ENCODE data around the gene CEP97. TPM values are rescaled to one million over a fixed set of nuclear protein-coding genes. Genes with fewer than 3 reads are reported as not detected.

Gene CEP97
- total and polyA plus RNA-seq, 9 of the 15 experiments (the other 6 are each of a cell fraction or from before 2014, with no cell fraction given) = 2.0 to 10.1 (median 4.3) TPM

DNA sequence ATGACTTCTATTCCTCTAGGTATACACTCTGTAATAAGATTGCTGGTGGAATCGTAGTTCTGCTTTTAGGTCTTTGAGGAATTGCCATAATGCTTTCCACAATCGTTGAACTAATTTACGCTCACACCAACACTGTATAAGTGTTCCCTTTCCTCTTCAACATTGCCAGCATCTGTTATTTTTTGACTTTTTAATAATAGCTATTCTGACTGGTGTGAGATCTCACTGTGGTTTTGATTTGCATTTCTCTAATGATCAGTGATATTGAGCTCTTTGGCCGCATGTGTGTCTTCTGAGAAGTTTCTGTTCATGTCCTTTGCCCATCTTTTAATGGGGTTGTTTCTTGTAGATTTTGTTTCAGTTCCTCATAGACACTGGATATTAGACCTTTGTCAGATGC, 67.4 kb downstream of the CEP97 start:
- H3K36me3 ChIP-seq (ENCODE audit: control insufficient read depth, insufficient read depth, low read length) = no peaks in the 10 kb centered on the region

More for the DNA sequence above, 67.4 kb downstream of the CEP97 start:
- Histone ChIP-seq H3K79me2 (ENCODE audit: control insufficient read depth, insufficient read depth, low read length) (no peaks in the 10 kb centered on the region), H3K4me3 (no peak overlapping the region), H3K27ac (ENCODE audit: extremely low read depth, low read depth, low read length) (no peak overlapping the region), H2AFZ (ENCODE audit: low read depth, low read length) (no peak overlapping the region), H3K9ac (ENCODE audit: insufficient read depth in 1 of 2, low read depth in 2 of 2, low read length in 2 of 2) (no peak overlapping the region), H4K20me1 (replicated peaks; ENCODE audit: control insufficient read depth, insufficient read depth, low read length) (no peaks in the 10 kb centered on the region), H3K4me1 (replicated peaks in 1 of 2; ENCODE audit: control insufficient read depth in 2 of 2, insufficient read depth in 2 of 2, low read length in 2 of 2) (no peaks in the 10 kb centered on the region), H3K9me1 (ENCODE audit: control insufficient read depth, insufficient read depth, low read length) (no peaks in the 10 kb centered on the region), H3K27me3 (ENCODE audit: control insufficient read depth in 2 of 2, insufficient read depth in 2 of 2, low read length in 2 of 2) (no peaks in the 10 kb centered on the region), H3K9me3 (replicated peaks; ENCODE audit: control insufficient read depth, insufficient read depth, low read depth, low read length) (no peaks in the 10 kb centered on the region), H3K4me2 (ENCODE audit: insufficient read depth, low read length) (no peak overlapping the region)
- TF ChIP-seq SMC3 (conservative IDR thresholded peaks at IDR 0.05; ENCODE audit: insufficient read depth, low read depth, low read length) (no peak), FUS (optimal IDR thresholded peaks at IDR 0.05; ENCODE audit: low read depth, low read length) (no peak), RBBP5 (IDR thresholded peaks at IDR 0.05; ENCODE audit: borderline replicate concordance, insufficient read depth, low read length, poor library complexity, severe bottlenecking) (no peak), ZNF175 (CRISPR knock-in tag; IDR thresholded peaks at IDR 0.05; ENCODE audit: low read depth) (no peak), CBFA2T3 (IDR thresholded peaks at IDR 0.05) (no peak), MTA1 (IDR thresholded peaks at IDR 0.05; ENCODE audit: borderline replicate concordance) (no peak), IFI16 (CRISPR knock-in tag; IDR thresholded peaks at IDR 0.05) (no peak), TAF1 (IDR thresholded peaks at IDR 0.05; ENCODE audit: control insufficient read depth, extremely low read depth, insufficient read depth, low read length, severe bottlenecking) (no peak), KDM4B (IDR thresholded peaks at IDR 0.05; ENCODE audit: borderline replicate concordance in 2 of 2, low read depth in 1 of 2) (no peak)
- TF ChIP-seq, protein P1, sequence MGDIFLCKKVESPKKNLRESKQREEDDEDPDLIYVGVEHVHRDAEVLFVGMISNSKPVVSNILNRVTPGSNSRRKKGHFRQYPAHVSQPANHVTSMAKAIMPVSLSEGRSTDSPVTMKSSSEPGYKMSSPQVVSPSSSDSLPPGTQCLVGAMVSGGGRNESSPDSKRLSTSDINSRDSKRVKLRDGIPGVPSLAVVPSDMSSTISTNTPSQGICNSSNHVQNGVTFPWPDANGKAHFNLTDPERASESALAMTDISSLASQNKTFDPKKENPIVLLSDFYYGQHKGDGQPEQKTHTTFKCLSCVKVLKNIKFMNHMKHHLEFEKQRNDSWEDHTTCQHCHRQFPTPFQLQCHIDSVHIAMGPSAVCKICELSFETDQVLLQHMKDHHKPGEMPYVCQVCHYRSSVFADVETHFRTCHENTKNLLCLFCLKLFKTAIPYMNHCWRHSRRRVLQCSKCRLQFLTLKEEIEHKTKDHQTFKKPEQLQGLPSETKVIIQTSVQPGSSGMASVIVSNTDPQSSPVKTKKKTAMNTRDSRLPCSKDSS (IDR thresholded peaks at IDR 0.05; ENCODE audit: low read depth, partially characterized antibody) = no peak
- TF ChIP-seq, protein P2, sequence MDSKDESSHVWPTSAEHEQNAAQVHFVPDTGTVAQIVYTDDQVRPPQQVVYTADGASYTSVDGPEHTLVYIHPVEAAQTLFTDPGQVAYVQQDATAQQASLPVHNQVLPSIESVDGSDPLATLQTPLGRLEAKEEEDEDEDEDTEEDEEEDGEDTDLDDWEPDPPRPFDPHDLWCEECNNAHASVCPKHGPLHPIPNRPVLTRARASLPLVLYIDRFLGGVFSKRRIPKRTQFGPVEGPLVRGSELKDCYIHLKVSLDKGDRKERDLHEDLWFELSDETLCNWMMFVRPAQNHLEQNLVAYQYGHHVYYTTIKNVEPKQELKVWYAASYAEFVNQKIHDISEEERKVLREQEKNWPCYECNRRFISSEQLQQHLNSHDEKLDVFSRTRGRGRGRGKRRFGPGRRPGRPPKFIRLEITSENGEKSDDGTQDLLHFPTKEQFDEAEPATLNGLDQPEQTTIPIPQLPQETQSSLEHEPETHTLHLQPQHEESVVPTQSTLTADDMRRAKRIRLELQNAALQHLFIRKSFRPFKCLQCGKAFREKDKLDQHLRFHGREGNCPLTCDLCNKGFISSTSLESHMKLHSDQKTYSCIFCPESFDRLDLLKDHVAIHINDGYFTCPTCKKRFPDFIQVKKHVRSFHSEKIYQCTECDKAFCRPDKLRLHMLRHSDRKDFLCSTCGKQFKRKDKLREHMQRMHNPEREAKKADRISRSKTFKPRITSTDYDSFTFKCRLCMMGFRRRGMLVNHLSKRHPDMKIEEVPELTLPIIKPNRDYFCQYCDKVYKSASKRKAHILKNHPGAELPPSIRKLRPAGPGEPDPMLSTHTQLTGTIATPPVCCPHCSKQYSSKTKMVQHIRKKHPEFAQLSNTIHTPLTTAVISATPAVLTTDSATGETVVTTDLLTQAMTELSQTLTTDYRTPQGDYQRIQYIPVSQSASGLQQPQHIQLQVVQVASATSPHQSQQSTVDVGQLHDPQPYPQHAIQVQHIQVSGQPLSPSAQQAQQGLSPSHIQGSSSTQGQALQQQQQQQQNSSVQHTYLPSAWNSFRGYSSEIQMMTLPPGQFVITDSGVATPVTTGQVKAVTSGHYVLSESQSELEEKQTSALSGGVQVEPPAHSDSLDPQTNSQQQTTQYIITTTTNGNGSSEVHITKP (IDR thresholded peaks at IDR 0.05; ENCODE audit: partially characterized antibody) = no peak
- TF ChIP-seq, protein P3, sequence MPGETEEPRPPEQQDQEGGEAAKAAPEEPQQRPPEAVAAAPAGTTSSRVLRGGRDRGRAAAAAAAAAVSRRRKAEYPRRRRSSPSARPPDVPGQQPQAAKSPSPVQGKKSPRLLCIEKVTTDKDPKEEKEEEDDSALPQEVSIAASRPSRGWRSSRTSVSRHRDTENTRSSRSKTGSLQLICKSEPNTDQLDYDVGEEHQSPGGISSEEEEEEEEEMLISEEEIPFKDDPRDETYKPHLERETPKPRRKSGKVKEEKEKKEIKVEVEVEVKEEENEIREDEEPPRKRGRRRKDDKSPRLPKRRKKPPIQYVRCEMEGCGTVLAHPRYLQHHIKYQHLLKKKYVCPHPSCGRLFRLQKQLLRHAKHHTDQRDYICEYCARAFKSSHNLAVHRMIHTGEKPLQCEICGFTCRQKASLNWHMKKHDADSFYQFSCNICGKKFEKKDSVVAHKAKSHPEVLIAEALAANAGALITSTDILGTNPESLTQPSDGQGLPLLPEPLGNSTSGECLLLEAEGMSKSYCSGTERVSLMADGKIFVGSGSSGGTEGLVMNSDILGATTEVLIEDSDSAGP (CRISPR knock-in tag; IDR thresholded peaks at IDR 0.05) = no peak
- no peak for DNase-seq (ENCODE audit: extremely low read depth in 1 of 4, low spot score in 3 of 4)
- intact Hi-C loops (cut with micrococcal nuclease) = no loop called here
- no peak for FAIRE-seq
- 63% methylated on average over 4 of the region's 4 CpGs for WGBS (ENCODE audit: insufficient coverage, low coverage, missing lambda C conversion rate)
- in situ Hi-C loops (cut with MboI) = no loop called here
- POLR2A ChIA-PET = no interaction called here
- no TSS peak for BruUV-seq (replicated peaks)
- CTCF ChIA-PET (ENCODE audit: low intra/inter-chr PET ratio) = no interaction called here
- ATAC-seq = no peak

Measured in K562 (cell line).